GM19468 (cell line): Measurements from ENCODE around the gene ZFPL1.

Experiments used
- ATAC-seq: cut with Tn5 transposase; IDR thresholded peaks from one replicate; pipeline ENCODE4 v1.9.1; 2021; ENCODE audit warnings: mild to moderate bottlenecking, moderate library complexity, moderate number of reproducible peaks; ENCODE audit not compliant: unreplicated experiment; ENCODE audit errors: extremely low read depth

The ZFPL1 gene

DNA sequence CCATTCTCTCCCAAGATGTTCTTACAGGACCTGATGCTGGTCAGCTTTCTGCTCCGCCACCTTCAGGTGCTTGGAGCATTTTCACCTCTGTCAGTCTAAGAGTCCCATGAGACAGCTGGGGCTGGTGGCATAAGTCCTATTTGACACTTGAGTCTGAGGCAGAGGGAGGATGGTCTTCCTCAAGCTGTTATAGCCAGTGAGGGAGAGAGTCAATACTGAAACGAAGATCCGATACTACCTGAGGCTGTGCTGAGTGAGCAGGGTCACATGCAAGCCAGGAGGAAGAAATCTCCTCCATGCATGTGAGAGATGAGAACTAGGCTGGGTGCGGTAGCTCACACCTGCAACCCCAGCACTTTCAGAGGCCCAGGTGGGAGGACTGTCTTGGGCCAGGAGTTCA, 5.6 kb downstream of the ZFPL1 start:
- ATAC-seq = no peak

DNA sequence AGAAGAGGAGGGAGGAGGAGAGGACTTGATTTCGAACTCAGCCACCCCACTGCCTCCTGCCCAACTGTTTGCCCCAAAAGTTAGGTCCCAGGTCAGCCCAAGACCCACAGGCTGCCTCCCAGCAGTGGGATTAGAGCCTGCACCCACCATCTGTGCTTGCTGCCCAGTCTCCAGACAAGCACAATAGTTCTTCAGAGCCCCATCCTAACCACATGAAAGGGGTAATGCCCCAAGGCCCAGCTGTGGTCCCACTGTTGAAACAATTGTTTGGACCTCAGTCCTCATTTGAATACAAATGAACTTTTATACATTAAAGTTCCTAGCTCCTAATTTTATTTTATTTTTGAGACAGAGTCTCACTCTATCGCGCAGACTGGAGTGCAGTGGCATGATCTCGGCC, 6.6 kb downstream of the ZFPL1 start:
- no peak for ATAC-seq

DNA sequence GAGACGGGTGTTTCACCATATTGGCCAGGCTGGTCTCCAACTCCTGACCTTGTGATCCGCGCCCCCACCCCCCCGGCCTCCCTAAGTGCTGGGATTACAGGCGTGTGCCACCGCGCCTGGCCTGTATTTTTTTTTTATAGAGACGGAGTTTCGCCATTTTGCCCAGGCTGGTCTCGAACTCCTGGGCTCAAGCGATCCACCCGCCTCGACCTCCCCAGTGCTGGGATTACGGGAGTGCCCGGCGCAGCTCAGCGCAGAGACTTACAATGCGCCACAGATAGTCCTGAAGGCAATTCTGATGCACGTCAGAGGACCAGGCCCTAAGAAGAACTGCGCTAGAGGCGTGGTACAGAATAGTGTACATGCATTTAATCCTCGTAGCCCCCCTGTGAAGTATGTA, 11.4 kb downstream of the ZFPL1 start:
- ATAC-seq = no peak

DNA sequence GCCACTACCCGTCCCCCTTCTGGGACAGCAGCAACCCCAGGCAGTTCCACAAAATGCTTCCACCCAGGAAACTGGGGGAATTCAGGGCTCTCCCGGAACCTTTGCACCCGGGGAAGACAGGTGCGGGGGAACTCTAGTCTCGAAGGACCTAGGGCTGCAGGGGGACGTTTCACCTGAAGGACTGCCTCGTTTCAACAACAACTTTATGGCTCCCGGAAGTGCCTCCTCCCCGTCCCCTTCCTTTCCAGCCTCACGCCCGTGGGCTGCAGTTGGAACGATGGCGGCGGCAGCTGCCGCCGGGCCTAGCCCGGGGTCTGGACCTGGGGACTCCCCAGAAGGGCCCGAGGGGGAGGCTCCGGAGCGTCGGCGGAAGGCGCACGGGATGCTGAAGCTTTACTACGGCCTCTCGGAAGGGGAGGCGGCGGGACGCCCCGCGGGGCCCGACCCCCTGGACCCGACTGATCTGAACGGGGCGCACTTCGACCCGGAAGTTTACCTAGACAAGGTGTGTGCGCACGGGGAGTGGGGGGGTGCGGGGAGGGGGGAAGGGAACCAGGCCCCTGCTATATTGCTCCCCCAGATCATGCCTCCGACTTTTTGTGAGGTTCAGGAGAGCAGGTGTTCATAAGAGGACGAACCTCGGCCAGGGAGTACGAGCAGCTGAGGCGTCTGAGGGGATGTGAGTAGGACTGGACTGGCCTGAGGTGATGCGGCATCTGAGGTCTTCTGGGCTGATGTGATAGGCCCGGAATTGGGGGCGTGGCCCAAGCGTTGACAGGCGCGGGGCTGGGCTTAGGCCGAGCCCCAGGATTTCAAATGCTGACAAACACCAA, 12.2 kb downstream of the ZFPL1 start, which contains the start of gene VPS51:
Gene VPS51 (plus strand): TSS at position 241 of the 833 bp plus-strand sequence. CDS start 37 bp downstream, at position 278.
- peak; percentile 48 for ATAC-seq

DNA sequence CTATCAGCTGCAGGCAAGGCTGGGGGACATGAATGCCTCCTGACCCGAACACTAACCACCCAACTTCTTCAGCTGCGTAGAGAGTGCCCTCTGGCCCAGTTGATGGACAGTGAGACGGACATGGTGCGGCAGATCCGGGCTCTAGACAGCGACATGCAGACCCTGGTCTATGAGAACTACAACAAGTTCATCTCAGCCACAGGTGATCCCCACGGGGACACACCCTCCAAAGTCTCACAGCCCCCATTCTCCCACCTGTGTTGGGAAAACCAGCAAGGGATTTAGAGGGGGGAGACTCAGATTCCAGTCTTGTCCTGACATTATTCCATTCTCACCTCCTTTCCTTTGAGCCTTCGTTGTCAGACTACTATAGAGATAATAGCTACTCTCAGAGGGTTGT, 12.9 kb downstream of the ZFPL1 start:
- ATAC-seq = no peak

DNA sequence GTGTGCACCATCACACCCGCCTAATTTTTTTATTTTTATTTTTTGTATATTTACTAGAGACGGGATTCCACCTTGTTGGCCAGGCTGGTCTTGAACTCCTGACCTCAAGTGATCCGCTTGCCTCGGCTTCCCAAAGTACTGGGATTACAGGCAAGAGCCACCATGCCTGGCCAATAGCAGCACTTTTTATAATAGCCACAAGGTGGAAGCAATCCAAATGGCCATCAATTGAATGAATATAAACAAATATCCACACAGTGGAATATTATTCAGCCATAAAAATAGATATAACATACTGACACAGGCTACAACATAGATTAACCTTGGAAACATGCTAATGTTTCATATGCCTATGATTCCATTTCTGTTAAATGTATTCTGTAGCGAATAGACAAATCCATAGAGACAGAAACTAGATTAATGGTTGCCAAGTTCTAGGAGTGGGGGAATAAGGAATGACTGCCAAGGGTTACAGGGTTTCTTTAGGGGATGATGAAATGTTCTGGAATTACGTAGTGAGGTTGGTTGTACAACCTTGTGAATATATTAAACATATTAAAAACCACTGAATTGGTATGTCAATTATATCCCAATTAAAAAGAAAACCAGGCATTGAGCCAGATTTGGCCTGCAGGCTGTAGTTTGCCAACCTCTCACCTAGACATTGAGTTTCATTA, 16.8 kb downstream of the ZFPL1 start:
- no peak for ATAC-seq

DNA sequence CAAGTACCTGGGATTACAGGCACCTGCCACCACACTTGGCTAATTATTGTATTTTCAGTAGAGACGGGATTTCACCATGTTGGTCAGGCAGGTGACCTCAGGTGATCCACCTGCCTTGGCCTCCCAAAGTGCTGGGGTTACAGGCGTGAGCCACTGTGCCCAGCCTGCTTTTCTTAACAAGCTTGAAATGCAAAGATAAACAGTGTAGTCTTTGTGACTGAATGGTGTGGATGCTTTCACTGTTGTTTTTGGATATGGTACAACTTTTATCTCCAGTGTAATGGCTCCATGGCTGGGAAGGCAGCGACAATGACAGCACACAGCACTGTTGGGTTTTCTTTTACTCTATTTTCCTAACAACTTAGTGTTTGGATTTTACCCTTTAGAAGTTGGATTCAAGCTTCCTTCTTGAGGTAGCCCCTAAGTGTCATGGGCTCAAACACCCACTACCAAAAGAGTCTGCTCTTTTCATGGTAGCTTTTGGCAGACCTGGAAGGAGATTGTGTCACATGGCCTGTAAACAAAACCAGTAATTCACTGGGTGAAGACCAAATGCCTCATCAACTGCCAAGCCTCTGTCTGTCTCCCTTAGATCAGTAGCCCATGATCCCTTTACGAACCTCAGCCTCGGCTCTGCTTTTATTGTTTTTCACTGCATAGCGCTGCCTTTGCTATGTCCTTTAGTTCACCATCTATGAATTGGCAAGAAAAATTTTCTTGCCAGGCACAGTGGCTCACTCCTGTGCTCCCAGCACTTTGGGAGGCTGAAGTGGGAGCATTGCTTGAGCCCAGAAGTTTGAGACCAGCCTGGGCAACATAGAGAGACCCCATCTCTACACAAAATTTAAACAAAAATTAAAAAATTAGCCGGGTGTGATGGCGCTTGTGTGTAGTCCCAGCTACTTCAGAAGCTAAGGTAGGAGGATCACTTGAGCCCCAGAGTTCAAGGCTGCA, 18.4 kb downstream of the ZFPL1 start:
- ATAC-seq = no peak

DNA sequence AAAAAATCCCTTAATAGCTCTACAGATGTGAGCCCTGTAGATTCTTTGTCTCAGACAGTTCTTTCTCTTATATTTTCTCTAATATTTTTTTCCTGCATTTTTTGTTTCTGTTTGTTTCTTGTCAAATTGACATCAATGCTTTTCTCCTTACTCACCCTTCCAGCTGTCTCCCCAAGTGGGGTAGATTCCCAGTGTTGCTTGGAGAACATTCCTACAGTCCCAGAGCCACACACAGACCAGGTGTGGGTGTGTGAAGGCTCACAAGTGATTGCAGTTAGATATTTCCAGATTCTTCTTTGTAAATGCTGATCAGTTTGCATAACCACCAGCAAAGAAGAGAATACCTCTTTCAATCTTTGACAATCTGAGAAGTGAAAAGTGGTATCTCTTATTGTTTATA, 19.5 kb downstream of the ZFPL1 start:
- no peak for ATAC-seq

DNA sequence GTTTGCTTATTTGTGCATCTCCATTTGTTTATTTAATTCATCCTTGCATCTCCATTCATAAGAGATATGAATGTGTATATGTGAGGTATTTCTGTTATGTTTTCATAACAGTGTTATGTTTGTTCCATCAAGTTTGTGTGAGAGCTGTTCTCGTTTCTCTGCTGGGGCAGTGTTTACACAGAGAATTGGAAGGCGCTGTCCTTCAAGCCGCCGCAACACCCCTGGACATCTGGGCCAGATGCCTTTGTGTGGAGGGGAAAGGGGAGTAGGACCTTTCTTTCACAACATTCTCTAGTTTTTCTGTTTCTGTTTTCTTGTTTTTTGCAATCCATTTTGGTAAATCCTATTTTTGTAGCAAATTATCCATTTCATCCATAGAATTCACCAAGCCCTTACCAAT, 20.6 kb downstream of the ZFPL1 start:
- no peak for ATAC-seq

DNA sequence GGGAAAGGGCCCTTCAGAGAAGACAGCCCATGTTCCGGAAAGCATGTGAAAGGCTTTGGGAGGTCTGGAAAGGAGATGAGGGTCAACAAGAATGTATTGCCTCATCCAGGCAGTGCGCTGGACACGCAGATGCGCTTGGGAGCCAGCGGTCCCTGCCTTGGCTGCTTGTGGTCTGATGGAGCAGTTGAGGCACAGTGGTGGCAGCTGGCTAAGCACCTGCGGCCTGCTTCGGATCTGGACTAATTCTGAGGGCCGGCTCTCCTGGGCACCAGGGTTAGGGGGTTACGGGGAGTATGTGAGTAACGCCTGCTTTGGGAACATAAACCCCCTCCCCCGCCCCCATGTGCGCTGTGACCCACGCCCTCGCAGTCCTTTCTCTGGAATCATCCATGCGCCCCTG, 23.1 kb downstream of the ZFPL1 start:
- no peak for ATAC-seq

DNA sequence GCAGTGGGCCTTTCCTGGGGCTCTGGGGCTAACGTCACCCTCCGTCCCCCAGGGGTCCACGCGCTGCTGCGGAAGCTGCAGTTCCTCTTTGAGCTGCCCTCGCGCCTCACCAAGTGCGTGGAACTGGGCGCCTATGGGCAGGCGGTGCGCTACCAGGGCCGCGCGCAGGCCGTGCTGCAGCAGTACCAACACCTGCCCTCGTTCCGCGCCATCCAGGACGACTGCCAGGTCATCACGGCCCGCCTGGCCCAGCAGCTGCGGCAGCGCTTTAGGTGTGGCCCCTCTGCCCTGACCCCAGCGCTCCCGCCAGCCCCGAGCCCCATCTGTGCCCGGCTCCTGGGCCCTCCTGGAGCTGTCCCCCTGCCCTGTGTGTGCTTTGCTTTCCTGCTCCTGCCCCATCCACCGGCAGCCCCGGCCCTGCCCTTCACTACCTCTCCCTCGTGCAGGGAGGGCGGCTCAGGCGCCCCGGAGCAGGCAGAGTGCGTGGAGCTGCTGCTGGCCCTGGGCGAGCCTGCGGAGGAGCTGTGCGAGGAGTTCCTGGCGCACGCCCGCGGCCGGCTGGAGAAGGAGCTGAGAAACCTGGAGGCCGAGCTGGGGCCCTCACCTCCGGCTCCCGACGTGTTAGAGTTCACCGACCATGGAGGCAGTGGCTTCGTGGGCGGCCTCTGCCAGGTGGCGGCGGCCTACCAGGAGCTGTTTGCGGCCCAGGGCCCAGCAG, 23.9 kb downstream of the ZFPL1 start:
- no peak for ATAC-seq

DNA sequence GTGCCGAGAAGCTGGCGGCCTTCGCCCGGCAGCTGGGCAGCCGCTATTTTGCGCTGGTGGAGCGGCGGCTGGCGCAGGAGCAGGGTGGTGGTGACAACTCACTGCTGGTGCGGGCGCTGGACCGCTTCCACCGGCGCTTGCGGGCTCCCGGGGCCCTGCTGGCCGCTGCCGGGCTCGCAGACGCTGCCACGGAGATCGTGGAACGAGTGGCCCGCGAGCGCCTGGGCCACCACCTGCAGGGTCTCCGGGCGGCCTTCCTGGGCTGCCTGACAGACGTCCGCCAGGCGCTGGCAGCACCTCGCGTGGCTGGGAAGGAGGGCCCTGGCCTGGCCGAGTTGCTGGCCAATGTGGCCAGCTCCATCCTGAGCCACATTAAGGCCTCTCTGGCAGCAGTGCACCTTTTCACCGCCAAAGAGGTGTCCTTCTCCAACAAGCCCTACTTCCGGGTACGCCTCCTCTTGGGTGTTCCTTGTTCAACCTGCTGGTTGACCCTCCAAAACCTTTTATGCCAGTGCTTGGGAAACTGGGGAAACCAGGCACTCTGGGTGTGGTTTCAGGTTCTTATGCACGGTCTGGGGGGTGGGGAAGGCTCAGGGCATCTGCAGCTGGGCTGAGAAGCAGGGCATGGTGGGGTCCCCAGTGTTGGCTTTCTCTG, 24.6 kb downstream of the ZFPL1 start:
- ATAC-seq = no peak

DNA sequence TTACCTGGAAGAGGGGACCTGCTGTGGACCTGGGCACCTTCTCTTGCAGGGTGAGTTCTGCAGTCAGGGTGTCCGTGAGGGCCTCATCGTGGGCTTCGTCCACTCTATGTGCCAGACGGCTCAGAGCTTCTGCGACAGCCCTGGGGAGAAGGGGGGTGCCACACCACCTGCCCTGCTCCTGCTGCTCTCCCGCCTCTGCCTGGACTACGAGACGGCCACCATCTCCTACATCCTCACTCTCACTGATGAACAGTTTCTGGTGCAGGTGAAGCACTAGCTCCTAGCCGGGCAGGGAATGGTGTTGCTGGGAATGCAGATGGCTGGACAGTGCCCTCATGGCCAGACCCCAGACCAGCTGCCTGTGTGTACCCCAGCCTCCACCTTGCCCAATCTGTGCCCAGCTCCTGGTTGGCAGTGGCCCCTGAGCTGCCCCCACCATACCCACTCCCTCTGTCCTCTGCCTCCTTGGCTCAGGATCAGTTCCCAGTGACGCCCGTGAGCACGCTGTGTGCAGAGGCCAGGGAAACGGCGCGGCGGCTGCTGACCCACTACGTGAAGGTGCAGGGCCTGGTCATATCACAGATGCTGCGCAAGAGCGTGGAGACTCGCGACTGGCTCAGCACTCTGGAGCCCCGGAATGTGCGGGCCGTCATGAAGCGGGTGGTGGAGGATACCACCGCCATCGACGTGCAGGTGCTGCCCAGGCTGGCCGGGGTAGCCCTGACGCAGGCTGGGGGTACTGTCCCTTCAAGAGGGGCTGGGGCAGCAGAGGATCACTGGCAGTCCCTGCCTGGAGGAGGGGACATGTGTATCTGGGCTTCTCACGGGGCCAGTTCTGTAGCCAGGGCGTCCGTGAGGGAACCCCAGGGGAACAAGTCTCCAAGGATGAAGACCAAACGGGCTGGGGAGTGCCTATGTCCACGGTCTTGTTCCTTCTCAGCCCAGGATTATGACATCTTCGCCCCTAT, 25.5 kb downstream of the ZFPL1 start:
- no peak for ATAC-seq

DNA sequence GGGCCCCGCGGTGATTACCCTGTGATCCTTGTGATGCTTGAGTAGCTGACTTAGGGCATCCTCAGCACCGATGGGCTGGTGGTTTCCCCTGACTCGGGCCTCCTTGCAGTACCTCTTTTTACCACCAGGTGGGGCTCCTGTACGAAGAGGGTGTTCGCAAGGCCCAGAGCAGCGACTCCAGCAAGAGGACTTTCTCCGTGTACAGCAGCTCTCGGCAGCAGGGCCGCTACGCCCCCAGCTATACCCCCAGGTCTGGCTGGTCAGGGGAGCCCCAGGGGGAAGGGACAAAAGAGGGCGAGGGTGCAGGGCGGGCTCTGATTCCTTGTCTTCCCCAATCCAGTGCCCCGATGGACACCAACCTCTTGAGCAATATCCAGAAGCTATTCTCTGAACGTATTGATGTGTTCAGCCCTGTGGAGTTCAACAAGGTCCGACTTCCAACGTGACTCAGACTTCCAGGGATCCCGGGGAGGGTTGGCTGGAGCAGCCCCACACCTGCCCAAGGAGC, 26.4 kb downstream of the ZFPL1 start:
- no peak for ATAC-seq

DNA sequence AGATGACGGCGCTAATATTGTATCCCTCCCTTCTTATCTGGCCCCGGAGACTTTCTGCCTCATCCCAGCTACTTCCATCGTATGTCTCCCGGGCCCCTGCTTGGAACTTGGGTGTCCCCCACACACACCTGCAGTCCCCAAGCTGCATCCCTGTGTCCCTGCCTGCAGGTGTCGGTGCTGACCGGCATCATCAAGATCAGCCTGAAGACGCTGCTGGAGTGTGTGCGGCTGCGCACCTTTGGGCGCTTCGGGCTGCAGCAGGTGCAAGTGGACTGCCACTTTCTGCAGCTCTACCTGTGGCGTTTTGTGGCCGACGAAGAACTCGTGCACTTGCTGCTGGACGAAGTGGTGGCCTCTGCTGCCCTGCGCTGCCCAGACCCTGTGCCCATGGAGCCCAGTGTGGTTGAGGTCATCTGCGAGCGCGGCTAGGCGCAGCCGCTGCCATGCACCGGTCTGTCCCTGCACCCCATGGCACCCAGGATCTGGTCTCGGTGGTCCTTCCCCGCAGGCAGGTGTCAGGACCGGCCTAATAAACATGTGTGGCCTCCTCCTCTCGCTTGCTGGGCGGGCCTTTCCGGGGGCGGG, 27.2 kb downstream of the ZFPL1 start:
- no peak for ATAC-seq

DNA sequence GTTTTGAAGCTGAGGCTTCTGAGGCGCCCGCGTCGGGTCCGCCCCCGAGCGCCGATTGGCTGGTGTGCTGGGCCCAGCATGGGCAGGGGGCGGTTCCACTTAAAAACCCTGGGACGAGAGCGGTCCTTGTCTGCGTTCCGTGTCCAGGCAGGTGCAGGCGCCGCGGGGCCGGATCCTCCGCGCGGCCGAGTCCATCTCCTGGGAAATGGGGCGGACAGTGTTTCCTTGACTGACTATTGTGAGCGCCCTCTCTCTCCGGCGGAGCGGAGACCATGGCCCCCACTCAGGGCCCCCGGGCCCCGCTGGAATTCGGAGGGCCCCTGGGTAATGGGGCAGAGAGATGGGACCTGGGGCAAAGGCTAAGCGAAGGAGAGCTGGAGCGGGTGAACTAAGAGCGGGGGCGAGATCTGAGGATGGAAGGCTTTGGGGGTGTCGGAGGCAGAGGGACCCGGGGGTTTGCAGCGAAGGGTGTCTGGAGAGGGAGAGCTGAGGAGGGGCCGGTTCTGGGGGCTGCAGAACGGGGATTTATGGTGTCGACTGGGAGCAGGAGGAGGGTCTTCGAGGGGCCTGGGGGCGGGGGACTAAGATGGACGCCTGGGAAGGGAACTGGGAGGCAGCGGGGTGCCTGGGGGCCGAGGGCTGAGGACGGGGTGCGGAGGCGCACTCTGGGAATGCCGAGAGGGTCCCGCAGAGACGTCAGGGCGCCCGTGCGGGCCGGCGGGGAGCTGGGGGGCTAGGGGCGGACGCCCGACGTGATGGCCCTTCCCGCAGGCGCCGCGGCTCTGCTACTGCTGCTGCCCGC, 27.9 kb downstream of the ZFPL1 start, which contains the start of gene TM7SF2:
Gene TM7SF2 (plus strand): TSS at position 129 of the 802 bp plus-strand sequence. CDS start 144 bp downstream, at position 273.
- no peak for ATAC-seq
